K562 (cell line): Measurements from ENCODE around the gene PNPLA2. TPM values are rescaled to one million over a fixed set of nuclear protein-coding genes. Genes with fewer than 3 reads are reported as not detected.

Experiments
- CREB3L1 ChIP-seq: fragments of 450-650 bp; IDR thresholded peaks from 2 replicates; pipeline ENCODE4 v1.6.1; 2014; ENCODE audit warnings: low read depth, mild to moderate bottlenecking, moderate library complexity, borderline replicate concordance
- DACH1 ChIP-seq: fragments of 450-650 bp; IDR thresholded peaks from 2 replicates; pipeline ENCODE4 v1.6.1; 2018; ENCODE audit not compliant: partially characterized antibody
- FOXJ3 ChIP-seq: sonication (generic); formaldehyde crosslinking; IDR thresholded peaks from 2 replicates; pipeline ENCODE4 v1.4.0; 2020; ENCODE audit warnings: mild to moderate bottlenecking, missing genetic modification reagents
- HCFC1 ChIP-seq: IDR thresholded peaks from 2 replicates; pipeline ENCODE4 v1.6.1; 2012; ENCODE audit warnings: low read depth, low read length, improper control_type of control experiment
- HMGN3 ChIP-seq: IDR thresholded peaks from 2 replicates; pipeline ENCODE4 v1.6.1; 2011; ENCODE audit warnings: borderline replicate concordance, low read depth, mild to moderate bottlenecking, mixed read lengths, low read length; ENCODE audit not compliant: insufficient read length; ENCODE audit errors: extremely low read depth
- HNRNPL ChIP-seq: fragments of 200-400 bp; formaldehyde crosslinking; IDR thresholded peaks from 2 replicates; pipeline ENCODE4 v1.6.1; 2017; ENCODE audit warnings: low read depth, mild to moderate bottlenecking, low read length
- MAFG ChIP-seq: fragments of 450-650 bp; conservative IDR thresholded peaks from 2 replicates; pipeline ENCODE4 v1.6.1; 2016; ENCODE audit warnings: missing genetic modification characterization, missing compliant biosample characterization
- MTA3 ChIP-seq: fragments of 450-650 bp; formaldehyde crosslinking; IDR thresholded peaks from 2 replicates; pipeline ENCODE4 v1.6.1; 2017; ENCODE audit warnings: mild to moderate bottlenecking, borderline replicate concordance
- MTF1 ChIP-seq: fragments of 250-450 bp; sonication (Bioruptor Pico); IDR thresholded peaks from 2 replicates; pipeline ENCODE4 v1.9.0; 2021; ENCODE audit warnings: moderate library complexity, mild to moderate bottlenecking, inconsistent platforms, borderline replicate concordance
- MYBL2 ChIP-seq, 2 experiments: fragments of 450-650 bp in 1 of 2; sonication (generic) in 1 of 2; formaldehyde crosslinking in 1 of 2; IDR thresholded peaks; 2 replicates each; pipeline versions ENCODE4 v1.6.1 to v1.8.1; 2017 to 2022; ENCODE audit warnings: borderline replicate concordance in 1 of 2, inconsistent platforms in 1 of 2, low read depth in 1 of 2, mild to moderate bottlenecking in 1 of 2, missing genetic modification reagents in 1 of 2, moderate library complexity in 1 of 2
- PYGO2 ChIP-seq: fragments of 450-650 bp; IDR thresholded peaks from 2 replicates; pipeline ENCODE4 v1.6.1; 2016; ENCODE audit warnings: mild to moderate bottlenecking, missing genetic modification characterization, moderate library complexity, missing compliant biosample characterization
- SIN3B ChIP-seq: fragments of 450-650 bp; IDR thresholded peaks from 2 replicates; pipeline ENCODE4 v1.6.1; 2017; ENCODE audit warnings: low read depth, mild to moderate bottlenecking, moderate library complexity
- TFAP4 ChIP-seq: sonication (generic); formaldehyde crosslinking; IDR thresholded peaks from 2 replicates; pipeline ENCODE4 v1.8.0; 2022; ENCODE audit warnings: missing genetic modification reagents, mild to moderate bottlenecking, moderate library complexity, borderline replicate concordance
- THRAP3 ChIP-seq: fragments of 450-650 bp; IDR thresholded peaks from 2 replicates; pipeline ENCODE4 v1.6.1; 2016; ENCODE audit warnings: mild to moderate bottlenecking, inconsistent platforms, borderline replicate concordance
- ZNF324 ChIP-seq: fragments of 250-450 bp; sonication (Bioruptor Pico); IDR thresholded peaks from 2 replicates; pipeline ENCODE4 v1.4.0; 2020; ENCODE audit warnings: mild to moderate bottlenecking
- ZNF444 ChIP-seq: fragments of 250-450 bp; sonication (Bioruptor Pico); IDR thresholded peaks from 2 replicates; pipeline ENCODE4 v1.4.0; 2020; ENCODE audit warnings: mild to moderate bottlenecking, moderate library complexity
- ZNF699 ChIP-seq: fragments of 250-450 bp; sonication (Bioruptor Pico); IDR thresholded peaks from 2 replicates; pipeline ENCODE4 v1.8.0; 2021; ENCODE audit warnings: mild to moderate bottlenecking, moderate library complexity; ENCODE audit not compliant: insufficient replicate concordance
- polyA plus RNA-seq, 8 experiments: library from polyadenylated mRNA; depleted of rRNA in 4 of 8; stranded (reverse) in 5 of 8; unstranded in 3 of 8; fragments of >200 nt; fragmentation: Nextera tagmentation in 2 of 8; fragmentation: Illumina TruSeq in 1 of 8; extraction: Ambion mirVana in 2 of 8; extraction: Trizol in 1 of 8; gene quantifications; 2 replicates each; pipeline versions ENCODE4 v1.2.1 to v1.2.3, GENCODE V29; 2011 to 2014; ENCODE audit warnings: inconsistent platforms in 1 of 8, missing spikeins in 1 of 8
- total RNA-seq, 7 experiments: library from RNA; depleted of rRNA in 6 of 7; stranded (reverse); fragments of >200 nt in 6 of 7; fragmentation: Illumina TruSeq in 2 of 7; extraction: Trizol in 2 of 7; gene quantifications; 2 replicates each; pipeline versions ENCODE4 v1.2.1 to v1.2.3, GENCODE V29; 2011 to 2021; ENCODE audit warnings: low replicate concordance in 1 of 7
- TF ChIP-seq, protein P1 (sequence below): IDR thresholded peaks from 2 replicates; pipeline ENCODE4 v1.6.1; 2011; ENCODE audit warnings: borderline replicate concordance, low read depth, mild to moderate bottlenecking, moderate library complexity, low read length; ENCODE audit not compliant: insufficient read depth, poor library complexity, severe bottlenecking
- TF ChIP-seq, protein P2 (sequence below): sonication (generic); formaldehyde crosslinking; IDR thresholded peaks from 2 replicates; pipeline ENCODE4 v1.8.0; 2022; ENCODE audit warnings: mild to moderate bottlenecking, missing genetic modification reagents, borderline replicate concordance
- TF ChIP-seq, protein P3 (sequence below): fragments of 450-650 bp; formaldehyde crosslinking; IDR thresholded peaks from 2 replicates; pipeline ENCODE4 v1.4.0; 2022; ENCODE audit warnings: mild to moderate bottlenecking, moderate library complexity

The PNPLA2 gene
- total and polyA plus RNA-seq, 9 of the 15 experiments (the other 6 are each of a cell fraction or from before 2014, with no cell fraction given), result 0.39 to 87.1 (median 8.4) TPM

DNA sequence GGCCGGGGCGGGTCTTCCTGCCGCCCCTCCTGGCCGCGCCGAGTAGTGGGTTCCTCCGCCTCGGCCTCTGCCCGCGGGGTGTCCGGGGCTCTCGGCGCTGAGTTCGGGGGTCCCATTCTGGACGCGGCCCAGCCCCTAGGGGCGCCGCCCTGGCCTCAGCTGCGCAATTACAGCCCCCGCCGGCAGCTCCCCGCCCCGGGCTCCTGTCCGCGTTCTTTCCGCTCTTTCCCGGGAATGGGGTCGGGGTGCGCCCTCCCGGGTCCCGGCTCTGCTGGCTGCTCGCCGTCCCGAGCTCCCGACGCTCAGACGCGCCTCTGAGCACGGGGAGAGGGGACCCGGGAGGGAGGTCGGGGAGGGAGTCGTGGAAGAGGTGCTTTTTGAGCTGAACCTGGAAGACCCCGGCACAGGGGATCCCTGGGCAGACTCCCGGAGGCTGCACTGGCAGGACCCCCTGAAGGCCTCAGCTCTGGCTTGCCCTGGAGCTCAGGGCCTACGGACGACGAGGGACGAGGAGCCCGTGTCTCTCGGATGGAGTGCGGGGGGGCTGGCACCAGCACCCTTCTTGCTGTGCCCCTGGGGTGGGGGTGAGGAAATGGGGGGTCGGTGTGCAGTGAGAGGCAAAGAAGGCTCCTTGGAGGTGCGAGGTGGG, 24.5 kb downstream of the PNPLA2 start (continued):
- TF ChIP-seq, protein P1, sequence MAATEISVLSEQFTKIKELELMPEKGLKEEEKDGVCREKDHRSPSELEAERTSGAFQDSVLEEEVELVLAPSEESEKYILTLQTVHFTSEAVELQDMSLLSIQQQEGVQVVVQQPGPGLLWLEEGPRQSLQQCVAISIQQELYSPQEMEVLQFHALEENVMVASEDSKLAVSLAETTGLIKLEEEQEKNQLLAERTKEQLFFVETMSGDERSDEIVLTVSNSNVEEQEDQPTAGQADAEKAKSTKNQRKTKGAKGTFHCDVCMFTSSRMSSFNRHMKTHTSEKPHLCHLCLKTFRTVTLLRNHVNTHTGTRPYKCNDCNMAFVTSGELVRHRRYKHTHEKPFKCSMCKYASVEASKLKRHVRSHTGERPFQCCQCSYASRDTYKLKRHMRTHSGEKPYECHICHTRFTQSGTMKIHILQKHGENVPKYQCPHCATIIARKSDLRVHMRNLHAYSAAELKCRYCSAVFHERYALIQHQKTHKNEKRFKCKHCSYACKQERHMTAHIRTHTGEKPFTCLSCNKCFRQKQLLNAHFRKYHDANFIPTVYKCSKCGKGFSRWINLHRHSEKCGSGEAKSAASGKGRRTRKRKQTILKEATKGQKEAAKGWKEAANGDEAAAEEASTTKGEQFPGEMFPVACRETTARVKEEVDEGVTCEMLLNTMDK, result no peak
- no peak for TF ChIP-seq THRAP3
- no peak for TF ChIP-seq FOXJ3 (CRISPR knock-in tag)
- TF ChIP-seq, protein P2, sequence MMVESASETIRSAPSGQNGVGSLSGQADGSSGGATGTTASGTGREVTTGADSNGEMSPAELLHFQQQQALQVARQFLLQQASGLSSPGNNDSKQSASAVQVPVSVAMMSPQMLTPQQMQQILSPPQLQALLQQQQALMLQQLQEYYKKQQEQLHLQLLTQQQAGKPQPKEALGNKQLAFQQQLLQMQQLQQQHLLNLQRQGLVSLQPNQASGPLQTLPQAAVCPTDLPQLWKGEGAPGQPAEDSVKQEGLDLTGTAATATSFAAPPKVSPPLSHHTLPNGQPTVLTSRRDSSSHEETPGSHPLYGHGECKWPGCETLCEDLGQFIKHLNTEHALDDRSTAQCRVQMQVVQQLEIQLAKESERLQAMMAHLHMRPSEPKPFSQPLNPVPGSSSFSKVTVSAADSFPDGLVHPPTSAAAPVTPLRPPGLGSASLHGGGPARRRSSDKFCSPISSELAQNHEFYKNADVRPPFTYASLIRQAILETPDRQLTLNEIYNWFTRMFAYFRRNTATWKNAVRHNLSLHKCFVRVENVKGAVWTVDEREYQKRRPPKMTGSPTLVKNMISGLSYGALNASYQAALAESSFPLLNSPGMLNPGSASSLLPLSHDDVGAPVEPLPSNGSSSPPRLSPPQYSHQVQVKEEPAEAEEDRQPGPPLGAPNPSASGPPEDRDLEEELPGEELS (CRISPR knock-in tag), result no peak
- no peak for TF ChIP-seq SIN3B
- TF ChIP-seq MAFG, result no peak
- peak; percentile 9 for TF ChIP-seq HMGN3
- TF ChIP-seq, protein P3, sequence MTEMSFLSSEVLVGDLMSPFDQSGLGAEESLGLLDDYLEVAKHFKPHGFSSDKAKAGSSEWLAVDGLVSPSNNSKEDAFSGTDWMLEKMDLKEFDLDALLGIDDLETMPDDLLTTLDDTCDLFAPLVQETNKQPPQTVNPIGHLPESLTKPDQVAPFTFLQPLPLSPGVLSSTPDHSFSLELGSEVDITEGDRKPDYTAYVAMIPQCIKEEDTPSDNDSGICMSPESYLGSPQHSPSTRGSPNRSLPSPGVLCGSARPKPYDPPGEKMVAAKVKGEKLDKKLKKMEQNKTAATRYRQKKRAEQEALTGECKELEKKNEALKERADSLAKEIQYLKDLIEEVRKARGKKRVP (CRISPR knock-in tag), result no peak
- TF ChIP-seq PYGO2, result no peak
- no peak for TF ChIP-seq MTF1 (CRISPR knock-in tag)
- TF ChIP-seq MYBL2 (IDR thresholded peaks at IDR 0.05; ENCODE audit: low read depth), result no peak
- TF ChIP-seq MYBL2 (CRISPR knock-in tag; IDR thresholded peaks at IDR 0.05; ENCODE audit: borderline replicate concordance), result no peak
- no peak for TF ChIP-seq MTA3
- TF ChIP-seq CREB3L1, result no peak
- TF ChIP-seq HNRNPL, result no peak
- TF ChIP-seq ZNF324 (CRISPR knock-in tag), result no peak
- TF ChIP-seq TFAP4 (CRISPR knock-in tag), result peak; percentile 17; the same call in 1 of the 2 replicates
- TF ChIP-seq ZNF699 (CRISPR knock-in tag), result no peak
- no peak for TF ChIP-seq DACH1
- TF ChIP-seq ZNF444 (CRISPR knock-in tag), result no peak
- TF ChIP-seq HCFC1, result no peak
